Measurements from ENCODE around the gene KIAA0513.
"Not testable (repeated sequence)": the region's sequence is repeated elsewhere in the genome, so short reads cannot be mapped to it uniquely, and the experiment has no call there.

The KIAA0513 gene

GRCh38 chr16:85114909-85115567 is 87.4 kb downstream of the KIAA0513 start:
- DNase-seq (ENCODE audit: low spot score): peak; percentile 79

GRCh38 chr16:85117418-85117817 is 89.8 kb downstream of the KIAA0513 start:
- no peak for DNase-seq (ENCODE audit: low spot score)

- DNase-seq (ENCODE audit: low spot score): no peak
These were observed 92.4 kb downstream of the KIAA0513 start for GRCh38 chr16:85120006-85120340.

- not testable (repeated sequence) for DNase-seq (ENCODE audit: low spot score)
These were observed 95.8 kb downstream of the KIAA0513 start for GRCh38 chr16:85123441-85123840.

GRCh38 chr16:85123891-85124635 is 96.5 kb downstream of the KIAA0513 start:
- no peak for DNase-seq (ENCODE audit: low spot score)

GRCh38 chr16:85124636-85125346 is 97.2 kb downstream of the KIAA0513 start:
- no peak for DNase-seq (ENCODE audit: low spot score)

GRCh38 chr16:85125570-85126393 is 98.2 kb downstream of the KIAA0513 start:
- no peak for DNase-seq (ENCODE audit: low spot score)

- DNase-seq (ENCODE audit: low spot score): no peak
These were observed 98.8 kb downstream of the KIAA0513 start for GRCh38 chr16:85126394-85126704.

GRCh38 chr16:85126705-85127378 is 99.2 kb downstream of the KIAA0513 start:
- no peak for DNase-seq (ENCODE audit: low spot score)

GRCh38 chr16:85127379-85127723 is 99.8 kb downstream of the KIAA0513 start:
- DNase-seq (ENCODE audit: low spot score): no peak

GRCh38 chr16:85128079-85128837 is 100.7 kb downstream of the KIAA0513 start:
- DNase-seq (ENCODE audit: low spot score): no peak

GRCh38 chr16:85129876-85130704 is 102.5 kb downstream of the KIAA0513 start:
- DNase-seq (ENCODE audit: low spot score): no peak

GRCh38 chr16:85130705-85131028 is 103.1 kb downstream of the KIAA0513 start:
- DNase-seq (ENCODE audit: low spot score): no peak

GRCh38 chr16:85132456-85133289 is 105.1 kb downstream of the KIAA0513 start:
- no peak for DNase-seq (ENCODE audit: low spot score)

GRCh38 chr16:85133290-85133599 is 105.7 kb downstream of the KIAA0513 start:
- DNase-seq (ENCODE audit: low spot score): no peak

- DNase-seq (ENCODE audit: low spot score): no peak
These were observed 106.6 kb downstream of the KIAA0513 start for GRCh38 chr16:85134076-85134788.

- no peak for DNase-seq (ENCODE audit: low spot score)
These were observed 107.2 kb downstream of the KIAA0513 start for GRCh38 chr16:85134789-85135142.

GRCh38 chr16:85136213-85136701 is 108.7 kb downstream of the KIAA0513 start:
- no peak for DNase-seq (ENCODE audit: low spot score)
